ENCODE measurements around the gene BOLL. TPM values are rescaled to one million over a fixed set of nuclear protein-coding genes. Genes with fewer than 3 reads are reported as not detected.
"Not testable (repeated sequence)": the region's sequence is repeated elsewhere in the genome, so short reads cannot be mapped to it uniquely, and the experiment has no call there.

The BOLL gene, protein sequence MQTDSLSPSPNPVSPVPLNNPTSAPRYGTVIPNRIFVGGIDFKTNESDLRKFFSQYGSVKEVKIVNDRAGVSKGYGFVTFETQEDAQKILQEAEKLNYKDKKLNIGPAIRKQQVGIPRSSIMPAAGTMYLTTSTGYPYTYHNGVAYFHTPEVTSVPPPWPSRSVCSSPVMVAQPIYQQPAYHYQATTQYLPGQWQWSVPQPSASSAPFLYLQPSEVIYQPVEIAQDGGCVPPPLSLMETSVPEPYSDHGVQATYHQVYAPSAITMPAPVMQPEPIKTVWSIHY
- total RNA-seq (2014; rRNA removed; shearing (Covaris generic)): not detected in 2 replicates

DNA sequence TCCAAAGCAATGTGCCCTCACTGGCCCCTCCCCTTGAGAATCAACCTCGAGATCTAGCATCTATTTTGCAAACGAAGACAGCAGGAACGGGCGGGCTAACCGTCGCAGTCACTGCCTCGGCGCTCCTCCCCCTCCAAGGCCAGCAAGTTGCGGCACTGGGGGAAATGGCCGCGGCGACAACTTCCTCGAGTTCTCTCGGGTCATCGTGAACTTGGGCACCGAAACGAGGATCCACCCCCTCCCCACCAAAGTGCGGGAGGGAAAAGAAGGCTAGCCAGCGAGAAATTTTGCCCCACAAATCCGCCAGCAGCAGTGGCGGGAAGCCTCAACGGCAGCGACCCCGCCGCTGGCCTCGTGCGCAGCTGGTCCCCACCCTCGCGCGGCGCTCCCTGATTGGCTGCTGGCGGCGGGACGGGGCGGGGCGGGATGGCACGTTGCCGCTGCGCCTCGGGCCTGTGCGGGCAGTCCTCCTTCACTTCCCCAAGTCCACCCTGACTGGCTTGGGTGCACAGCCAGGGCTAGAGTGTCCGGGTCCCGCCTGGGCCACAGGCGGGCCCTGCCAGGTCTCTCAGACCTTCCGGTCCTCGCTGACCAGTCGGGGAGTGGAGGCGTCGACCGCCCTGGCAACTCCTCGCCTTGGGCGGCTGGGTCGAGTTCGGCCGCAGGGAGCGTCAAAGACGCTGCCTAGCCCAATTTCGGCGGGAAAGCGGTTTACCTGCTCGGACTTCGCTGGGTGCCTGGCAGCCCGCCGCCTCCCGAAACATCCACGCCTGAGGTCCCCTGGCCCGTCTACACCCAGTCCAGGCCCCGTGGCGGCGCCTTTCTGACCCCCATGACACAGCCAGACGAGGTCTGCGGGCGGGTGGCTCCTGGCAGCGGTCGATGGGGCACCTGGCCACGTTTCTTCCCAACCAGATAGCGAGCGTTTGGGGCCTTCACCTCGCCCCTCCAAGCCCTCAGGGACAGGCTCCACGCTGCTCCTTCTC is at the start of gene BOLL:
BOLL (minus strand) TSS at position 364 of the 986 bp plus-strand sequence. CDS start 3,469 bp downstream, outside the sequence.
- no peak for DNase-seq (ENCODE audit: low read depth)

DNA sequence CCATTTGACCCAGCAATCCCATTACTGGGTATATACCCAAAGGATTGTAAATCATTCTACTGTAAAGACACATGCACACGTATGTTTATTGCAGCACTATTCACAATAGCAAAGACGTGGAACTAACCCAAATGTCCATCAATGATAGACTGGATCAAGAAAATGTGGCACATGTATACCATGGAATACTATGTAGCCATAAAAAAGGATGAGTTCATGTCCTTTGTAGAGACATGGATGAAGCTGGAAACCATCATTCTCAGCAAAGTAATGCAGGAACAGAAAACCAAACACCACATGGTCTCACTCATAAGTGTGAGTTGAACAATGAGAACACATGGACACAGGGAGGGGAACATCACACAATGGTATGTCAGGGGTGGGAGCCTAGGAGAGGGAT is 49.7 kb upstream of the BOLL start:
- DNase-seq (ENCODE audit: low read depth): not testable (repeated sequence)

DNA sequence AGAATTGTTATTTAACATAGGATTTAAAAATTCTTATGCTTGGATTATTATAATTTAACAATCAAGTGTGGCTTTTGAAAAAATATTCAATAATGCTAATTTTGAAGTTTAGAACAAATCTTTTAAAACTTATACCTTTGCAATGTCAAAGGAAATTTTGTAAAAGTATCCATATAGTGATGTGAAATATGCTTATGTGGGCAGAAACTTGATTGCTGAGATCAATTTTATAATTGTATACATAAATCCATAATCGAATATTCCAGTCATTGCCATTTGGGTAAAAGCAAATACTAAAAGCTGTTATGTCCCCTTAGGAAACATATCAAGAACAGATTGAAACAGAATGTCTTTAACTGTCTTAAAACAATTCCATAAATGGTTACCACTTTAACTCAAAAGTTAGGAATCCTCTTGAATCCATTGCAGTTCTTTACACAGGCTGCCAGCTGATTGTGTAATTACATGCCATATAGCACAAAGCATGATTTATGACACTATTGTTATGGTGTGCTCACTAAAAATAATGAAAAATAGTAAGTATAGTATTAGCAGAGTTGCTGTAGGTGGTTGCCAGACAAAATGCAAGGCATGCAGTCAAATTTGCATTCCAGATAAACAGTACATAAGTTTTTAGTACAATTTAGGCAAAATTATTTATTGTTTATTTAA is 43.5 kb upstream of the BOLL start:
- no peak for DNase-seq (ENCODE audit: low read depth)

DNA sequence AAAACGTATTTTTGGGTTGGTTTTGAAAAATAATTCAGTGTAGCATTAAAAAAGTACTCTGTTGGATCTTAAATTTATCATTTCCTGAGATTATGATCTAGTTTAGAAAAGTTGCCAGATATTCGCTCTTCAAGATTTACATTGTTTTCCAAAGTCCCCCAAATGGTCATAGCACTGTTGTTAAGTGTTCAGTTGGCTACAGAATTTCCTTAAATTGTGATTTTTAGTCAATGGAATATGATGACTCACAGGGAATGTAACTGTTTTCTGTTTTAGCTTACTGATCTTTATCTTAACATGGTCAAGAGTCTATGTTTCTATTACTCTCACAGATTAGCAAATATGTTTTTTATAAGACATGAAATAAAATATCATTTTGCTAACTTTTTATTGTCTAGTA is 42.5 kb upstream of the BOLL start:
- no peak for DNase-seq (ENCODE audit: low read depth)

DNA sequence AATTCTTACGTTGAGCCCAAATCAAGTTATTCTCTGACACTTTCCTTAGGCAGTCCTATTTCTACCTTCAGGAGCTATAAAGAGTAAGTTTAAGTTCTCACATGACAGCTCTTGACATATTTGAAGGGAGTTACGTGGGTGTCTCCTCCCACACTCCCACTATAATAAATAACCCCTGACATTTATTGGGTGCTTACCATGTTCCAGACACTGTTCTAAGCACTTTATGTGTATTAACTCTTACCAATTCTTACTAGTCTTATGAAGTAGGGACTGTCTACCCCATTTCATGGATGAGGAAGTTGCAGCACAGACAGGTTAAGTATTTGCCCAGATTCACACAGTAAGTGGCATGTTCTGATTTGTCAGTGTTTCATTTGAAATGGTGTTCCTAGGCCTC is 37.2 kb upstream of the BOLL start:
- DNase-seq (ENCODE audit: low read depth): no peak

DNA sequence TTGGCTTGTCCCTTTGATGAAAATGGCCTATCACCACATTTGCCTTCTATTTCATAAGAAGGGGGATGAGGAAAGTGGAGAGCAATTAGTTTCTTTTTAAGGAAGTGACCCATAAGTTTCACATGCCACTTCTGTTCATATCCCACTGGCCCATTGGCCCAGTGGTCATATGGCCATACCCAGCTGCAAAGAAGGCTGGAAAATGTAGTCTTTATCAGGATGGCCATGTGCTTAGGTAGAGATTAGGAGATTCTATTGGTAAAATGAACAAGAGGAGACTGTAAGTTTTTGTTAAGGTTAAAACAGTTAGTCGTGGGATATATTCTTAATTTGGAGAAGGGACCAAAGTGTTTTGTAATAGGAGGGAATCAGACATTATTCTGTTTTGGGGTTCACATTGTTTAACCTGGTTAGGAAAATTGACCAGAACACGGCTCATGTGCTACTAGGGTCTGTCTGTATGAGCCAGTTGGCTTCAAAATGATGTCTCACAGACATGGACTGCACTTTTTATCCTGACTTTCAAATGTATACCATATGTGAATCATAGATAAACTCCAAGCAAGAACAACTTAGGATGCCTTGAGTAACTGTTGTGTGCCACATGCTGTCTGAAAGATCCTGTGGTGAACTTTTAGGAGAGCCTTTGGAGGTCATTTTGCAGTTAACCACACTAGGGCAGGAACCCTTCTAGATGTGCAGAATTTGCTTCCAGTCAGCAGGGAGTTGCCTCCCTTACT is 36.6 kb upstream of the BOLL start:
- no peak for DNase-seq (ENCODE audit: low read depth)

DNA sequence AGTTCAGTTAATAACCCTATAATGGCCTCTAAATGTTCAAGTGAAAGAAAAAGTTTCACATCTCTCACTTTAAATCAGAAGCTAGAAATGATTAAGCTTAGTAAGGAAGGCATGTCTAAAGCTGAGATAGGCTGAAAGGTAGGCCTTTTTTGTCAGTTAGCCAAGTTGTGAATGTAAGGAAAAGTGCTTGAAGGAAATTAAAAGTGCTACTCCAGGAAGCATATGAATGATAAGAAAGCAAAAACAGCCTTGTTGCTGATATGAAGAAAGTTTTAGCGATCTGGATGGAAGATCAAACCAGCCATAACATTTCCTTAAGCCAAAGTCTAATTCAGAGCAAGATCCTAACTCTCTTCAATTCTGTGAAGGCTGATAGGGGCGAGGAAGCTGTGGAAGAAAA is 29.4 kb upstream of the BOLL start:
- no peak for DNase-seq (ENCODE audit: low read depth)

DNA sequence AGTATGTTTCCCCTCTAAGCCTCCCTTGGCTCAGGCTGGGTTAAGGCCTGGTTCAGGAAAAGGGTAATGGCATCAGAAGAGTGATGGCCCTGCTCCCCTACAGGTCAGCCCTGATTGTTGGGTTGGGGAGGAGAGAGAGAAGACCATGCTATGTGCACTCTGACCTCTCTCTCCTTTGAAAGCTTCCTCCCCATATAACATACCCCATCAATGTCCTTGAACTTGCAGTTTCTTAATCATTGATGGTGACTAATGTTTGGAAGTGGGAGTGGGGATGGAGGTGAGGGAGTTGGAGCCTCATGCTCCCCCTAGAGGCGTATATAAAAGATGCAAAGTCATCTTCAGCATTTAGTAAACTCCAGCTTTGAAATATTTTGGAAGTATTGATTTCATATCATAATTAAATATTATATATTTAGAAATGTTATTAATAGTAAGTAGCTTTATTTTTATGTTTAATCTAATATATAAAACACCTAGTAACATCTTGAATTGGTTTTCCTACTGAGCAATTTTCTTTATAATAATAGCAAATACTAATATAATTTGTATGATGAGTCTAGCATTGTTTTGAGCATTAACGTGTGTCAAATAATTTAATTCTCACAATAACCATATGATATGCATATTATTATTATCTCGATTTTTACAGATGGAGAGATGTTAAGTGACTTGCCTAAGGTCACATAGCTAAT is 28.1 kb upstream of the BOLL start:
- peak; percentile 55 for DNase-seq (ENCODE audit: low read depth)

DNA sequence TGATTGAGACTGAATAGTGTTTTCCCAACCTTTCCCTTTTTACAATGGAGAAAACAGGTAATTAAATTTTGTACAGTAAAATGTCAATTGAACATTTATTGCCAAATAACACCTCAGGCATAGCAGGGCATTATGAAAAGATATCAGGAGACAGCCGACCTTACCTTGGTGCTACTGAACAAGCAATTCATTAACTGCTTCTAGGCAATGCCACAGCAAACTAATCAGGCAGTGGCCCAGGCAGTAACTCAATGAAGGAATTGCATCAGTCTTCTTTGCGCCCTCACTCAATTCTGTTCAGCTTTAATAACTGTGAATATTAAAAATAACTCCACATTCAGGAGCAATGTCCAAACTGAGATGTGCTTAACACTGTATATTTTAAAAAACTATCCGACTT is 25.4 kb upstream of the BOLL start:
- no peak for DNase-seq (ENCODE audit: low read depth)

DNA sequence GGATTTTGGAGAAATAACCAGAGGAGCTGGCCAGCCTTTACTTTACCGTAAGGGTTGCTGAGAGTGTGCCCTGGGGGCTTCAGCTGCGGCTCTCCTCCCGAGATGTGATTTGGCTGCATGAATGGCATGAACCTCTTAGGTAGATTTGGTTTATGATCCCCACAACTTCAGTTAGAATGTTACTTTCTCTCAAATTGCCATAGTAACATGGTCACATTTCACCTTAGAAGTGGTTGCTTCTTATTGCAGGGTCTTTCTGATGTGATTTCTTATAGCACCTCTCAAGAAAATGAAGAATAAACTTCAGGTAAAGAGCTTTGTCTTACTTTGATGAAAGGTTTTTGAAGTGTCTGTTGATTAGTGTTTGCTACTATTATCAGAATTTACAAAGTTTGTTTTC is 24.9 kb upstream of the BOLL start:
- no peak for DNase-seq (ENCODE audit: low read depth)

DNA sequence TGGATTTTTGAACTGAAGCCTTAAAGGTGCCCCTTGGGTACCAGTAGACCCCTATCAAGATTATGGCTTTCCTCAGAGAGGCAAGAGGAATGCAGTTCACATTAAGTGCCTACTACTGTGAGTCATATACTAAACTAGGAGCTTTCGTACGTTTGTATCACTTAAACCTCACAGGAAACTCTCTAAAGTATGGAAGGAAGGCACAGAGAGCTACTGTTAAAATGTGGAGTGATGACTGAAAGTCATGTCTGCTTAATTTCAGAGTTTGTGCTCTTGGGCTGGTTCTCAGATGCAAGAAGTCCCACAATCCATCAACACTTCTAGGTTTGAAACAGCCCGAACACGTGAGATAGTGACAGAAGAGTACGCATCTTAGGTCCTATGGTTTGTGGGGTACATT is 23.9 kb upstream of the BOLL start:
- no peak for DNase-seq (ENCODE audit: low read depth)

DNA sequence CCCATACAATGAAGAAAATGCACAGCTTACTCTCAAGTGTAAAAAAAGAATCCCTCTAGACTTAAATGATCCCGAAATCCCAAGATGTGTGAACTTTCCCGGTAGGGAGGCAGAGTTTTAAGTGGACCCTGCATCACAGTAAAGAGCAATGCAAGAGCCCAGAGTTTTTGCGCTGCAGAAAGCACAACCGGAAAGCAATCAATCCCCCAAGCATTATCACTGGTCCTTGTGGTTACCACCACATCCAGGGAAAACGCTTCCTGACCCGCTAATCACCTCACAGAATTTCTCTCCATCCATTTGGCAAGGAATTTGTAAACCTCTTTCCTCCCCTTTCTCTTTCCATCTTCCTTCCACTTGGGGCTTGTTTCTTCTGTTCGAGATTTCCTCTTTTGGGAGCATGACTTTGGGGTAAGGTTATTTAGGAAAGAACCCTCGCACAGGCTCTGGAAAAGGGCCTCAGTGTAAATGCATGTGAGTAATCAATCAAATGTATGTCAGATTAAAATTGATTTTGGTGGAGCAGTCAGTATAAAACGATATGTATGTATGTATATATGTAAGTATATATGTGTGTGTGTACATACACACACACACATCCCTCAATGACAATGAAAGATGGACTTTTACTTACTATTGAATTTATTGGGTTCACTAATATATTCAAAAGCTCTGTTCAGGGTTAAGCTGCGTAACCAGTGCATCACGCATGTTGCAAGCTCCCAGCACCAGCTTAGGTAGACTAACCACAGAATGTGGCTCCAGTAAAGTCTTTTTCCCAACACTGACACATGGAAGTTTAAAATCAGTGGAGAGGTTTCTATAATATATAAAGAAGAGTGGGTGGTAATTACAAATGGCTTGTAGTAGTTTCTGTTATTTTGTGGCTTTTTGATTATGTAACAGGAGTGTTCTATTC is 20.9 kb upstream of the BOLL start:
- DNase-seq (ENCODE audit: low read depth): no peak

DNA sequence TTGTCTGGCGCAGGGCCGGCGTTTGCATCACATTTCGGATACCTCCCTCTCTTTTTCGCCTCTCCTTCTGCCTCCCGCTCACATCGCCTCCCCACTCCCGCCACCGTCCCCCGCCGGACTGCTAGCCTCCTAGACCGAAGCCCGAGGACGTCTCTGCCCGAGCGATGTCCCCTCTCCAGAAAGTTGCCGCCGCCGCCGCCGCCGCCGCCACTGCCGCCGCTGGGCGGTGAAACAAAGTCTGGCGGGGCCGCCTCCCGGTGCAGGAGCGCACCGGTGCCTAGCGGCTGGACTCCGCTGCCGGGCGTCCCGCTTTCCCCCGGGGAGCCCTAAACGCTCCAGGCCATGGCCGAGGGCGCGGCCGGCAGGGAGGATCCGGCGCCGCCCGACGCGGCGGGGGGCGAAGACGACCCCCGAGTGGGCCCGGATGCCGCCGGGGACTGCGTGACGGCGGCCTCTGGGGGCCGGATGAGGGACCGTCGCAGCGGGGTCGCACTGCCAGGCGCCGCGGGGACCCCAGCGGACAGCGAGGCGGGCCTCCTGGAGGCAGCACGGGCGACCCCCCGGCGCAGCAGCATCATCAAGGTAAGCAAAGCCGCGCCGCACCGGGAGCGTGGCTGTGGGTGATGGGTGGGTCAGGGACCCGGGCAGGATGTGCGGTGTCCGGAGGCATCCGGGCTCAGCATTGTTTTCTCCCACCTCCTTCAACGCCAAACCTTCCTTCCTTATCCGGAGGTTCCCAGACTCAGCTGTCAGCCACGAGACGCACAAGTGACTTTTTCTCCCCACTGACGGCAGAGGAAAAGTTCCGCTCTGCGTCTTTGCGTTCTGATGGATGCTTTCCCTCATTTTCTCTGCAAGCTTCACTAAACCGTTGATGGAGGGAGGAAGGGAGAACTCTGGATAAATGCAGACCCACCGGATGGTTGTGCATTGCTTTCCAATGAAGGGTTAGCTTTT is 19.9 kb upstream of the BOLL start:
- DNase-seq (ENCODE audit: low read depth): peak; percentile 19

DNA sequence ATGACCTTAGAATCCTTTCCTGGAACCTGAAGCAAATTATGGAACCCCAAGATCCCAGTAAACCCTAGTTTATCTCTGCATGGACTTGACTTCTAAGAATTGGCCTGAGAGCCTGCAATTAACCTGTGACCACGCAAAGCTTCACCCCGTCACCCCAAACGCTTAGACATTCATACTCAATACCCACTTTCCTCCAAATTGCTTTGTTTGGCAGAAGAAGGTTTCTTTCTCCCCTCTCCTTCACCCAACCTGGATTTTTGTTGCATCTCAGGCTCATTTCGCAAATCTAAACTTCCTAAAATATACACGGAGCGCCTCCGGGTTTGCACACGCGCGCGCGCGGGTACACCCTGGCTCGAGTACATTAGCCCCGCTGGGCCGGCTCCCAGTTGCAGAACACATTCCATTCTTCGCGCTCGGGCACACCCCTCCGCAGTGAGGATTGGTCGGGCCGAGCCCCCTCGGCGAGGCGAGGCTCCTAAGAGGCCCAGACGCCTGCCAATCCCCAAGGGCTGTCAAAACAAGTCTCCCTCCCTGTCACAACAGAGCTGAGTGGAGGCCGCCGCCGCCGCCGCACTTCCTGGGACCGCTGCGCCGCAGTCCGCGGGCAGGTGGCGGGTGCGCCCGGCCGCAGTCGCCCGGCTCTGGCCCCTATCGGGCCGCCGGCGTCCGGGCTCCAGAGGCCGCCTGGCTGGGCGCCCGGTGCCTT is 19.1 kb upstream of the BOLL start, which contains the start of gene PLCL1:
PLCL1 (plus strand) TSS at position 545 of the 709 bp plus-strand sequence.
- peak; percentile 94 for DNase-seq (ENCODE audit: low read depth)

DNA sequence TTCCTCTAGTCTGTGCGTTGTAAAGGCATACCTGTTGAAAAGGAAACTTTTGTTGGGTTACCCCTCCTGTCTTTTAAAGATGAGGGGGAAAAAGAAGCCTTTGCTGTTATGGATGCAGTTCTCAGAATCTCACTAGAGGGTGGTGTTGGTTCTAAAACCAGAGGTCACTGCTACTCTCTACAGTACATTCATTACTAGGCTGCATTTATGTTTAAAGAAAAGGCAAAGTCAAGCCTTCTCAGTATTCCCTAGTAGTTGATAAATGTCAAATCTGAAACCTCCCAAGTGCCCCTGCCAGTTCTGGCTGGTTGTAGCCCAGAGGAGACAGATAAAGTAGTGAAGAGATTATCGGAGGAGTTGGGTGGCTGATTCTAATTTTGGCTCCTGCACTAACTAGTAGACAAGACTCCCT is 17.9 kb upstream of the BOLL start:
- peak; percentile 32 for DNase-seq (ENCODE audit: low read depth)

DNA sequence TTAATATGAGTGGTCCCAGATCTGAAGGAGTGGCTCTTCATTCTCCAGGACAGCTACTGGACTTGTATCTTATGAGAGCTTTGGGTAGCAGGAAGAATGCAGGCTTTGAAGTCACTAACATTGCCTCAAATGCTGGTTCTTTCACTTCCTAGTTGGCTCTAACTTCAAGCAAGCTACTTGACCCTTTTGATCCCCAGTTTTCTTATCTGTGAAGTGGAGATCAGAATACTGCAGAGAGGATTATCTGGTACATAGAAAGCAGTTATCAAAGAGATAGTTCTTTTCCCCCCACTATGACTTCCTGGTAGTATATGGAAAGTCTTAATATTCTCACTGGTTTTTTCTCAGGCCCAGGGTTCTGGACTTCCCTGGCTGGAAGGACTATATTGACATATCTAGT is 15.9 kb upstream of the BOLL start:
- DNase-seq (ENCODE audit: low read depth): no peak

DNA sequence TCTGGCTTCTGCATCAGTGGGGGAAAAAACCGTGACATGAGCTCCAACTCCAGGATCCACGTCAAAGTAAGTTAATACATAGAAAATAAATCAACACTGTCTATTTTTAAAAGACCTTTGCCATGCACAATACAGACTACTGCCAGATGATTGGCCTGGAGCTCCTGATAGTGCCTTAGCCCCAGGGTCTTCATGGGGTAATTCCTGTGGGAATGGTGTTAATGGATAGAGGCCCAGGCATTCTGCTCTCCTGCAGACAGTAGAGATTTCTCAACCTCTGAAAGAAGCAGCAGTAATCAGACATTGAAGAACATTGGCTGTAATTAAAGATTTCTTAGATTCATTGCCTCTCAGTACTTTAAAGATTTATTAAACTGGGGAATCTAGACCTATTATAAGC is 15.0 kb upstream of the BOLL start:
- no peak for DNase-seq (ENCODE audit: low read depth)

DNA sequence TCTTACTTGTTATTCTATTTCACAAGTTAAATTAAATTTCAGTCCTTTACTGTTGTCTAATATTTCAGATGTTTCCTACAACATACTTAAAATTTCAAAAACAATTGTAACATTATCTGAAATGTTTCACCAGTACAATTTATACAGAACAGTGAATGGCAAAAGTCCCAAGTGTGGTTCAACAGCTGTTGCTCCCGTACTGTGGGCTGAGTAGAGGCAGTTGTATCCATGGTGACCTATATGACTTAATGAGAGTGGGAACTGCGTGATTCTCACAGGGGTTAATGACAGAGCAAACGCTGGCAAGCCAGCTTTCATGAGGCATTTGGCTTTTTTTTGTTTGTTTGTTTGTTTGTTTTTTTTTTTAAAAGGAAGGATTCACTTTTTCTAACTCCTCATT is 13.9 kb upstream of the BOLL start:
- no peak for DNase-seq (ENCODE audit: low read depth)

All from Daoy (cell line).